NCI-H2029 treated with DMSO at 0.1 percent for 48 hours (cell line): Measurements from ENCODE around the gene ACOT8.
"Not testable (repeated sequence)": the region's sequence is repeated elsewhere in the genome, so short reads cannot be mapped to it uniquely, and the experiment has no call there.

Experiments used
- DNase-seq: peaks from one replicate; lab custom pipeline; 2025; lab: John Stamatoyannopoulos, UW

The ACOT8 gene

DNA sequence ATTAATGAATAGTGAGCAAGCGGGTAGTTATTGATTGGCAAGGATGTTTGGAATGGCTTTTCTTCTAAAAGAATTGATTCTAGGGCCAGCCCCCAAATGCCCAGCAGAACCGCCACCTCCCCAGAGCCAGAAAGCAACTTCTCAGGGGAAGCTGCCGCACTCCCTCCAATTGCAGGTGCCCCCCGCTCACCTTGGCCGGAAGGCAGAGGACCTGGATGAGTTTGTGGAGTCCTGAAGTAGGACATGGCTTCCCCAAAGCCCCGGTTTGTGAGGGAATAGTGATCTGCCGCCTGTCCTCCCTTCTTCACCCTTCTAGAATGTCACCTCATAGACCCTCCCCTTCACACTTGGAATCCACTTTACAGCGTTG, 30.1 kb upstream of the ACOT8 start, which contains the start of gene SPATA25:
SPATA25 (minus strand) TSS at position 277 of the 370 bp plus-strand sequence; CDS start at position 245, 32 bp downstream.
- DNase-seq = no peak

DNA sequence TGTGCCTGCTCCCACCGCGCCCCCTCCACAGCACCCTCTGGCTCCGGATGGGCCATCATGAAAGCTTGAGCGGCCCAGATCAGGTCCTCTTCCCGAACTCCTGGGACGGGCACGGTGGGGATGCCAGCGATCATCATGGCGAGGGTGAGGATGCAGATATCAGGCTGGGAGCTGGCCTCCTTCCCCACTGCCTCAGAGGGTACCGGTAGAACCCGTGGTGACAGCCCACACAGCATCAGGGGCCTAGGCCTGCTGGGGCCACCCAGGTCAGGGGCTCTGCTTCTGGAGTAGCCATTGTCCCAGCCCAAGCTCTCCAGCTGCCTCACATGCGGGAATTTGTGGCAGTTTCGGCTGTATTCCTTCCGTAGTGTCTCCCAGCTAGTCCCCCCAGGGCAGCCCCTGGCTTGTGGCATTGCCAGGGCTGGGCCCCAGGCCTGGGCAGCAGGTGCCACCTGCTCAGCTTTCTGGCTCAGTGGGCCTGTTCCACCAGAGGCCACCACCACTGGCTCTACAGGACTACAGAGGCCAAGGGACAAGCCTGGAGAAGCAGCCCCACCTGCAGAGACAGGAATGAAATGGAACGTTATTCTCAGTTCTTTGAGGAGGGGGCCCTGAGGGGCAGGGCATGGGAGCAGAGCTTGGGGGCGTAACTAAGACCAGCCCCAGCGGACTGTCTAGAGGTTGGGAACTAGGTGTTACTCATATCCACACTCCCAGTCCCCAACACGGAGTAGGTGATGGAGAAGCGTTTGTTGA, 29.6 kb upstream of the ACOT8 start:
- DNase-seq = no peak

DNA sequence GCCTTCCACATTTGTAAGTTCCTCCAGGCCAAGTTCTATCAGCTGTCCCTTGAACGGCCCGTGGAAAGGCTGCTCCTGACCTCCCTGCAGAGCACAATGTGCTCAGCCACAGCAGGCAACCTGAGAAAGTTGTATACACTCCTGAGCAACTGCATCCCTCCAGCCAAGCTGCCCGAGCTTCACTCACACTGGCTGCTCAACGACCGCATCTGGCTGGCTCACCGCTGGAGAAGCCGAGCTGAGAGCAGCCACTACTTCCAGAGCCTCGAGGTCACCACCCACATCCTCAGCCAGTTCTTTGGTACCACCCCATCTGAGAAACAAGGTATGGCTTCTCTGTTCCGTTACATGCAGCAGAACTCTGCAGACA, 25.9 kb upstream of the ACOT8 start:
- no peak for DNase-seq

DNA sequence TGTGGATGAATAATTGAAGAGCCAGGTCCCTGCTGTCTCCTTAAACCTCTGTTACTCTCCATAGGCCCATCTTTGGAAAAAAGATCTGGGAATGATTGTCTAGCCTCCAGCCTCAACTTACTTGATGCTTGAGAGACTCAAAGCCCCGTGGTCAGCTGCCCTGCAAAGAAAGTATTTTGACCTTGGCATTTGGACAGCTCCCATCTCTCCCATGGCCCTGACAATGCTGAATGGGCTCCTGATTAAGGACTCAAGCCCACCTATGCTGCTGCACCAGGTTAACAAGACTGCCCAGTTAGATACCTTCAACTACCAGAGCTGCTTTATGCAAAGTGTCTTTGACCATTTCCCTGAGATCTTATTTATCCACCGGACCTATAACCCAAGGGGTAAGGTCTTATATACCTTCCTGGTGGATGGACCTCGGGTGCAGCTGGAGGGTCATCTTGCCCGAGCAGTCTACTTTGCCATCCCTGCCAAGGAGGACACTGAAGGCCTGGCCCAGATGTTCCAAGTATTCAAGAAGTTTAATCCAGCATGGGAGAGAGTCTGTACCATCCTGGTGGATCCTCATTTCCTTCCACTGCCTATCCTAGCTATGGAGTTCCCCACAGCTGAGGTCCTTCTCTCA, 25.4 kb upstream of the ACOT8 start:
- DNase-seq = no peak

GRCh38 chr20:45880988-45881788, 24.0 kb upstream of the ACOT8 start, which contains the start of gene ZSWIM1:
ZSWIM1 (plus strand) TSS chr20:45881227; CDS start chr20:45882593, 1,366 bp downstream.
- DNase-seq = peak; percentile 95

- DNase-seq = no peak
Observed at GRCh38 chr20:45878076-45878761, 21.0 kb upstream of the ACOT8 start.

DNA sequence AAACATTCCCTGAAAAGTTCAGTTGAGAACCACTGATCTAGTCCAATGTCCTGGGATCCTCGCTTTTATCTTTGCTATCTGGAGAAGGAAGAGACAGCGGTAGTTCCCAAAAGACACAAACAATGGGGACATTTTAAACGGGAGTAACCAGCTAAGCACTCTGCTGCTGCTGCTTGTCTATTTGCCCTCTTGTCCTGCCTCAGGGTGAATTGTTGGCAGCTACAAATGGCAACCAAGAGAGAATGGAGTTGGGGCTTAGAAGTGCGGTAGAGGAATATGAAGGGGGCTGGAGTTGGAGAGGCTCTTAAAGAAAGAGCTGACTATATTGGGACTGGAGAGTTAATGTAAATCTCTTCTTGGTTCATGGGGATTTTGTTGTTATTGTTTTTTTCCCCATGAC, 17.4 kb upstream of the ACOT8 start:
- no peak for DNase-seq

- DNase-seq = not testable (repeated sequence)
Observed at GRCh38 chr20:45874104-45874481, 16.9 kb upstream of the ACOT8 start.

DNA sequence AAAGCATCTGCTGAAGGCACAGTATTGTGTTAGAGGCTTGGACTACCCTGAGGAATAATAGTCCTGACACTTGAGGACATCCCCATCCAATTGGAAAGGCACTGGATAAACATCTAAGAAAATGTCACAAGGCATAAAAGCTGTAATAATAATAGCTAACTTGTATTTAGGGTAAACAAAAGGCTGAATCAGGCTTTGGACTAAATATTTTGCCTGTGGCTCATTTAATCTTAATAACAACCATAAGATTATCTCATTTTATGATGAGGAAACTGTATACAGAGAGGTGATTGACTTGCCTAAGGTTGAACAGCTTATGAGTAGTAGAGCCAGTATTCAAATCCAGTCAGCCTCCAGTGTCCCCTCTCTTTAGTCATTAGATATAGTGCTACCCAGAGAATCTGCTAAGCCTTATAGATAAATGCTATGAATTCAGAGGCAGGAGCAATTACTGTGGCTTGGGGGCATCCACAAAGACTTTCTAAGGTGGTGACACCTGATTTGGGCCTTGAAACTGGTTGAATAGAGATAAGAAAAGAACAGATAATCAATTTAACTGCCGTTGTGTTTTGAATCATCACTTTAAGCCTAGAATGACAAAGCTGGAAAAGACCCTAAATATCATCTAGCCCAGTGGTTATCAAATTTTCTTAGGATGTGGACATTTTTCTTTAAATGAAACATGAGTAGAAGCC, 16.4 kb upstream of the ACOT8 start:
- no peak for DNase-seq

DNA sequence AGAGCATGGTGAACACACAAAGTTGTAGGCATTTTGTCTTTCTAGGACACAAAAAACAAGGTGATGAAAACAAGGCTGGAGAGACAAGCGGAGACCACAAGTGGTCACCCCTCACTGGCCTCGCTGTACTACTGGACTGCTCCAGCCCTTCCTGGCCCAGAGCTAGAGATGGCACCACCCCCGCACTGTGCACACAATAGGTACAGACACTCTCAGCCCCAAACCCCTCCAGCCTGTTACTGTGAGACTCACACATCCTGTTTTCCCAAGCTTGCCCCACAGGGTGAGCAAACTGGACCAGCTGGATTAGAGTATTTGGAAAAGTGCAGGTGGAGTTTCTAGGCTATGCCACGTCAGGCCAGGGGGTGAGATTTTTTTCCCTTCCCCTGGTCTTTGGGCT, 15.4 kb upstream of the ACOT8 start:
- DNase-seq = no peak

- DNase-seq = no peak
Observed at GRCh38 chr20:45867819-45868176, 10.6 kb upstream of the ACOT8 start.

- no peak for DNase-seq
Observed at GRCh38 chr20:45867136-45867818, 10.1 kb upstream of the ACOT8 start.

DNA sequence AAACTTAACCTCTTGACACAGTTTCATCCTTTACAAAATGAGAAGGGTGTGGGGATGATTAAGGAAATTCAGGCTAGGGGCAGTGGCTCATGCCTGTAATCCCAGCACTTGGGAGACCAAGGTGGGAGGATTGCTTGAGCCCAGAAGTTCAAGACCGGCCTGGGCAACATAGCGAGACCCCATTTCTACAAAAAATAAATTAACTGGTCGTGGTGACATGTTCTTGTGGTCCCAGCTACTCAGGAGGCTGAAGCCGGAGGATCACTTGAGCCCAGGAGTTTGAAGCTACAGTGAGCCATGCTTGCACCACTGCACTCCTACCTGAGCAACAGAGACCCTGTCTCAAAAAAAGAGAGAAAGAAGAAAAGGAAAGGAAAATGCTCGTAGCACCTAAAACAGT, 9.3 kb upstream of the ACOT8 start:
- DNase-seq = no peak

GRCh38 chr20:45863543-45864470, 6.6 kb upstream of the ACOT8 start:
- peak; percentile 47 for DNase-seq

GRCh38 chr20:45861221-45862075, 4.3 kb upstream of the ACOT8 start:
- peak; percentile 72 for DNase-seq

DNA sequence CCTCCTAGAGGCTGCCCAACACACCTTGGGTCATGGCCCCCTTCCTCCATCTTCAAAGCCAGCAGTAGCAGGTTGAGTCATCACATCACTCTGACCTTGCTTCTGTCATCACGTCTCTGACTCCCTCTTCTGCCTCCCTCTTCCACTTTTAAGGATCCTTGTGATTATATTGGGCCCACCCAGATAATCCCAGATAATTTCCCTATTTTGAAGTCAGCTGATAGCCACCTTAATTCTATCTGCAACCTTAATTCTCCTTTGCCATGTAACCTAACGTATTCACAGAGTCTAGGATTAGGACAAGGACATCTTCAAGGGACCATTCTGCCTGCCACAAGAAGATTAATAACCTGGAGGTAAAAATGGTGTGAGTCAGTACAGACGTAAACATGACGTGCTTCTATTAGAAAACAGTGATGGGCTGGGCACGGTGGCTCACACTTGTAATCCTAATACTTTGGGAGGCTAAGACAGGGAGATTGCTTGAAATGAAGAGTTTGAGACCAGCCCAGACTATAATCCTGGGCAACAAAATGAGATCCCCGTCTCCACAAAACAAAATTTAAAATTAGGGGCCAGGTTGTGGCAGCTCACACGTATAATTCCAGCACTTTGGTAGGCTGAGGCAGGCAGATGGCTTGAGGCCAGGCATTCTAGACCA, 3.5 kb upstream of the ACOT8 start:
- no peak for DNase-seq

DNA sequence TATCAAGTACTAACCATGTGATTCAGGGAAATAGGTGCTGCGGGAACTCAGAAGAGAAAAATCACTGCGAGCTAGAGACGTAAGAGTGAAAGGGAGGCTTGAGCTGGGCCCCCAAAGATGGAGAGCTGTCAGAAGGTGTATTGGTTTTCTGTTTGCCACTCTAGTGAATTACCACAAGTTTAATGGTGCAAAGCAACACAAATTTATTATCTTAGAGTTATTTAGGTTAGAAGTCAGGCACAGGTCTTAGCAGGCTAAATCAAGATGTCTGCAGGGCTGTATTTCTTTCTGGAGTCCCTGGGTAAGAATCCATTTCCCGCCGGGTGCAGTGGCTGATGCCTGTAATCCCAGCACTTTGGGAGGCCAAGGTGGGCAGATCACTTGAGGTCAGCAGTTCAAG, 2.7 kb upstream of the ACOT8 start:
- no peak for DNase-seq

- no peak for DNase-seq
Observed at GRCh38 chr20:45857882-45858216, 657 bp upstream of the ACOT8 start.

DNA sequence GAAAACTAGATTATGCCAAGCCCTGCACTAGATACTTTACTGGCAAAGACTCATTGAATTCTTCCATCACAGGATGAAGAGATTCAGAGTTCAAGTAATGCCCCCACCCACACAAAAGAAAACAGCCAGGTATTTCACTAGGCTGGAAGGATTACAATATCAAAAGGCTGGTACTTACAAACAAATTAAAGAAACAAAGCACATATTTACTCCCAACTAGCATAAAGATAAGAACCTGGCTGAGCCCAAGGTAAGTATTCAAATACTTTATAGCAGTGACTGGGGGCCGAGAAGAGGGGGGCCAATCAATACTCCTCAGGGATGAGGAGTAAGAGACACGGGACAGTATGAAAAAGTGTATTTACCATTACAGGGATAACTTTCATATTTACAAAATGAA, 3.7 kb downstream of the ACOT8 start:
- no peak for DNase-seq
